GM20431 (cell line): Measurements from ENCODE around the gene ASPHD1.
"Not testable (repeated sequence)": the region's sequence is repeated elsewhere in the genome, so short reads cannot be mapped to it uniquely, and the experiment has no call there.

ENCODE experiments used
- in situ Hi-C: fragments of 300-500 bp; cut with MseI, MboI; formaldehyde crosslinking; loops from one replicate; pipeline ENCODE4 v1.15.0; 2020; ENCODE audit warnings: low sequenced_read_pairs; ENCODE audit not compliant: unreplicated experiment

The ASPHD1 gene, protein sequence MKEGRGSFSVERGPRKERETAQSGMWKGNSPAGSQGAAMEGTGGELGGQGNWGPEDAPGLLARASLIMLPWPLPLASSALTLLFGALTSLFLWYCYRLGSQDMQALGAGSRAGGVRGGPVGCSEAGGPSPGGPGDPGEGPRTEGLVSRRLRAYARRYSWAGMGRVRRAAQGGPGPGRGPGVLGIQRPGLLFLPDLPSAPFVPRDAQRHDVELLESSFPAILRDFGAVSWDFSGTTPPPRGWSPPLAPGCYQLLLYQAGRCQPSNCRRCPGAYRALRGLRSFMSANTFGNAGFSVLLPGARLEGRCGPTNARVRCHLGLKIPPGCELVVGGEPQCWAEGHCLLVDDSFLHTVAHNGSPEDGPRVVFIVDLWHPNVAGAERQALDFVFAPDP

DNA sequence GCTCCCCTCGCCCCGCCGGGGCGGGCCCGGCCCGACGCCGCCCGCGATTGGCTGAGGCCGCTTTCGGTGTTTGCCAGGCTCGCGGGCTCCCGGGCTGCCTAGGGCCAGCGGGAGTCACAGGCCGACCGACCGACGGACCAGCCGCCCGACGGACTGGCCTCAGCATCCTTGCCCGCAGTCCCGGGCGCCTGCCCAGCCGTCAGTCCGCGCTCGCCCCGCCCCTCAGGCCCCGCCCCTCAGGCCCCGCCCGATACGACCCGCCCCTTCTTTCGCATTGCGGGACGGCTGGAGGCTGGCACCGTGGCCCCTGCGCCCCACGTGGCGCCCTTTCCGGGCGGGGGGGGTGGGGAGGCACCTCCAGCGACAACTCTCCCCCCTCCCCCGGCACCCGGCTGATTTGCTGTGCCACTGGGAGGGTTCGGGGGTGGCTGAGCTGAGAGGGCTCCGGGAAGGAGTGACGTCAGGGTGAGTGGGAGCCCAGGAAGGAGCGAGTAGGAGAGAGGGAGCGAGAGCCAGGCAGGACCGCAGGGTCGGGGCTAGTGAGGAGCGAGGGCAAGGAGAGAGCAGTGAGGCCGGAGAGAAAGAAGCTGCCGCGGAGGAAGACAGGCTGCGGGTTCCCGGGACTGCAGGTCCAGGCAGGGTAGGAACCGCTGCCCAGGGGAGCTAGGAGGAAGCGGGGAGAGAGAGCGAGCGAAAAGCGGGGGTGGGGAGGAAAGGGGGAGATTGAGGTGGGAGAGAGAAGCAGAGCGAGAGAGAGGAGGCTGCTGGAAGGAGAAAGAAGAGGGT lies at the start of gene ASPHD1:
Gene ASPHD1, plus strand, starts transcription at position 387 of the 786 bp plus-strand sequence. CDS start 484 bp downstream, outside the sequence.
- in situ Hi-C loops, result no loop called here

DNA sequence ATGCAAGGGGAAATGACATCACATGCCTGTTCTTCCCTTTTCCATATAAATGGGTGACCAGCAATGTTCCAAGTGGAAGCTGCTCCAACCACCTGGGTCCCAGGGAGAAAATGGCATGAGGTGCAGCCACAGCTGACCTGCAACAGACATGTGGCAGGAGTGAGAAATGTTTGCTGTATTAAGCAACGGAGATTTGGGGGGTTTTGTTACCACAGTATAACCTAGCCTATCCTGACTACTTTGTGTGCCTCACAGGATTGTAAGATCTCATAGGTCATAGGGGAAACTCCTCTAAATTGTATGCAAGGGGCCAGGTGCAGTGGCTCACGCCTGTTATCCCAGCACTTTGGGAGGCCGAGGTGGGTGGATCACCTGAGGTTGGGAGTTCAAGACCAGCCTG lies 49.3 kb upstream of the ASPHD1 start:
- in situ Hi-C loops, result no loop called here

DNA sequence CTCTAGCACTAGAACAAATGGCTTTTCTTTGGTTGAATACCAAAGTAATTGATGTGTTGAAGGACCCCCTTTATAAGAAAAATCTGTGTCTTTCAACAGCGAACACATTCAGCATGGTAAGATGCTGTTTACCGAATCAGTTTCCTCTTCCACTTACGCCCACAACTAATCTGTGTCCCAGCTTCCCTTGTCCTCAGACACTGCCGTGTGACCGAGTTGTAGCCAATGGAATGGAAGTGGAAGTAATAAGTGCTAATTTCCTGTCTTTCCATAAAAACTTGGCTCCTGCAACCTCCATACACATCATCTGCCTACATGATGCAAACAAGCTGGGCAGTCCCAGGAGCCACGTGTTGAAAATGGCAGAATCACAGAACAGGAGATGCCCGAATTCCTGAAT lies 47.6 kb upstream of the ASPHD1 start:
- in situ Hi-C loops, result no loop called here

DNA sequence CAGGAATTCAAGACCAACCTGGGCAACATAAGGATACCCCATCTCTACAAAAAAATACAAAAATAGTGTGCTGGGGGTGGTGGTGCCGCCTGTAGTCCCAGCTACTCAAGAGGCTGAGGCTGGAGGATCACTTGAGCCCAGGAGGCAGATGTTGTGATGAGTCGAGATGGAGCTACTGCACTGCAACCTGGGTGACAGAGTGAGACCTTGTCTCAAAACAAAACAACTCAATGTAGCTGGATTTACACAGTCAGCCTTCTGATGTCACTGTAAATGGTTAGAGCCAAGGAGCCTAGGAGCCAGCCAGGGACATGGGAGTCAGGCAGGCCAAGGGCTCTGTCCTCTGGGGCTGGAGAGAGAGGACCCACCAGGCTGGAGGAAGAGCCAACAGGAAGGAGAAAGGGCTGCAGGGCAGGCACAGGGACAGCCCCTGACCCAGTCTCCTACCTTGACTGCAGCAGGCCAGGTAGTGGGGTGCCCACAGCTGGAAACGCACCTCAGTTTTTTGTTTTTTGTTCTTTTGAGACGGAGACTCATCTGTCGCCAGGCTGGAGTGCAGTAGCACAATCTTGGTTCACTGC lies 45.7 kb upstream of the ASPHD1 start:
- in situ Hi-C loops, result no loop called here

DNA sequence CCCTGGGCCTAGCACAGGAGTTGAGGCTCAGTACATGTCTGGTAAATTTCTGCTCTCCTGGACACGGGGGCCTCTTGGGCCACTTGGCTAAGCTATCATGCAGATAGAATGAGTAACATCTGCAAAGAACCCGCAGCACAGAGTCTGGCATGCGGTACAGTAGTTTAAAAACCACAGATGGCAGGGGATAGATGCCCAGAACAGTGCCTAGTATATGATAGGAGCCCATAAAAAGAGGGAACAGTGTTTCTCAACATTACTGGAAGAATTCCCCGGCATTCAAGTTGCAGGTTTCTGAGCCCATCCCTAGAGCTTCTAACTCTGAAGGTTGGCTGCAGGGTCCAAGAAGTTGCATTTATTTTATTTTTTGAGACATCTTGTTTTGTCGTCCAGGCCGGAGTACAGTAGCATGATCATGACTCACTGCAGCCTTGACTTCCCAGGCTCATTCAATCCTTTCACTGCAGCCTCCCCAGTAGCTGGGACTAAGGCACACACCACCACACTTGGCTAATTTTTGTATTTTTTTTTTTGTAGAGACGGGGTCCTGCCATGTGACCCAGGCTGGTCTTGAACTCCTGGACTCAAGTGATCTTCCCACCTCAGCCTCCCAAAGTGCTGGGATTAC lies 43.0 kb upstream of the ASPHD1 start:
- in situ Hi-C loops, result no loop called here

DNA sequence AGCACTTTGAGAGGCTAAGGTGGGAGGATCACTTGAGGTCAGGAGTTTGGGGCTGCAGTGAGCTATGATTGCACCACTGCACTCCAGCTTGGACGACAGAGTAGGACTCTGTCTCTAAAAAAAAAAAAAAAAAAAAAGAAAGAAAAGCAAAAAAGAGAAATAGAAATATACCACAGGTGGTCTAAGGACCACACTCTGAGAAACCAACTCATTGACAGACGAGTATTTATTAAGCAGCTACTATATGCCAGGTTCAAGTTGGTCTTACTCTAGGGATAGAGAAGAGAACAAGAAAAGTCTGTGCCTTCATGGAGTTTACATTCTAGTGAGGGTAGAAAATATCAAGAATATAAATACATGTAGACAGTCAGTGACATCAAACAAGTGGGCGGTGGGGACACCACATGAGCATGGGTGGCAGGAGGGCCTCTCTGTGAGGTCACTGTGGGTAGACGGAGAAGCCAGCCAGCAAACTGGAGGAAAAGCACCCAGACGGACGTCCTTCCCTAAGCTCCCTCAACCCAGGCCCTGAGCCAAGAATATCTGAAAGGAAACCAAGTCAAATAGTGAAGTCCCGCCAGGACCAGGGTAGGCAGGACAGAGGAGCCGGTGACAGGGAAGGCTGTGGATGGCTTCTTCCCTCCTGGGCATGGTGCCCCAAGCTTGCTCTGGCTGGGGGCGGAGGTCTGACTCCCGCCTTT lies 42.0 kb upstream of the ASPHD1 start:
- in situ Hi-C loops, result no loop called here

DNA sequence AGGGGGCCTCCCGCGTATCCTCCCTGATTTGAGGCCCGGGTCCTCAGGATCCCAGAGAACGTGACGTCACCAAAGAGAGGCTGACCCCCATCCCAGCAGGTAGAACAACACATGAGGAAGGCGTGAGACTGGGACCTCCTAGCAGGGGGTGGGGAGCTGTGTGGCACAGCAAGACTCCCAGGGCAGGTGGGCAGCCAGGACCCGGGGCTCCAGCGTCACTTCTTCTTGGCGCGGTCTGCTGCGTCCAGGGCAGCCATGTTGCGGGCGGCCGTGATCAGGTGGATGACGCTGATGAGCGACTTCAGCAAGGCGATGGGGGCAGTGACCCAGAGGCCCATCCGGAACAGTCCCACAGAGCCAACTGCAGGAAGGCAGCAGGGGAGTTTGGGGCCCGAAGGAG lies 41.3 kb upstream of the ASPHD1 start:
- in situ Hi-C loops, result no loop called here

DNA sequence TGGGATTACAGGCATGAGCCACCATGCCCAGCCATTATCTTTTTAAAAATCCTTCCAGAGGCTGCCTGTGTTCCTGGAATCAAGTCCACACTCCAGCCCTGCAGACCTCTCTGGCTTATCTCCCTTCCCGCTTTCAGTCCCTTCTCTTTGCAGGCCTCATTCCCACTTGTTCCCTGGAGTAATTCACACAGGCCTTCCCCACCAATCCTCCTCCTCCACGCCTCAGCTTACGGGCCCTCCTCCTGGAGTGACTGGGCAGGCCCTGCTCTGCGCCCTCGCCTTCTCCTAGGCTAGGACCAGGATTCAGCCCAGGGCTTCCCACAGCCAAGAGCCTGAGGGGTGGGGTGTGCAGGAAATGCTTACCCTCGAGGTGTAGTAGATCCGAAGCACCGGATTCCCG lies 40.1 kb upstream of the ASPHD1 start:
- in situ Hi-C loops, result no loop called here

DNA sequence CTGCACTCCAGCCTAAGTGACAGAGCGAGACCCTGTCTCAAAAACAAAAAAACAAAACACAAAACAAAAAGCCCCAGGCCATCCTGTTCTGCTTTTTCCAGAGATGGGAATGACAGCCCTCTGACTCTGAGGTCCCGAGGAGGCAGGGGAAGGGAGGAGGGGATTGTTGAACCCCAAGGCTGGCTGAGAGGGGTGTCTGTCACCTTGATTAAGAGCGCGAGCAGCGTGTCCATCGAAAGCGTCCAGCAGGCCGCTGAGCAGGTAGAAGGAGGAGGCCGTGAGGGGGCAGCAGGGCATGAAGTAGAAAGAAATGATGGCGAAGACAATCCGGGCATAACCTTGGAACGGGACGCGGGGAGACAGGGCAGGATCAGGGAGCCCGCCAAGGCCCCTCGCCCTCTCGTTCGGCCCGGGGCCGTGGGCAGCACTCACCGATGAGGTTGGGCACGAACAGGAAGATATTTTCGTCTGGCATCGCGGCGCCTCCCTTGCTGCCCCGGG lies 37.9 kb upstream of the ASPHD1 start:
- in situ Hi-C loops, result no loop called here

DNA sequence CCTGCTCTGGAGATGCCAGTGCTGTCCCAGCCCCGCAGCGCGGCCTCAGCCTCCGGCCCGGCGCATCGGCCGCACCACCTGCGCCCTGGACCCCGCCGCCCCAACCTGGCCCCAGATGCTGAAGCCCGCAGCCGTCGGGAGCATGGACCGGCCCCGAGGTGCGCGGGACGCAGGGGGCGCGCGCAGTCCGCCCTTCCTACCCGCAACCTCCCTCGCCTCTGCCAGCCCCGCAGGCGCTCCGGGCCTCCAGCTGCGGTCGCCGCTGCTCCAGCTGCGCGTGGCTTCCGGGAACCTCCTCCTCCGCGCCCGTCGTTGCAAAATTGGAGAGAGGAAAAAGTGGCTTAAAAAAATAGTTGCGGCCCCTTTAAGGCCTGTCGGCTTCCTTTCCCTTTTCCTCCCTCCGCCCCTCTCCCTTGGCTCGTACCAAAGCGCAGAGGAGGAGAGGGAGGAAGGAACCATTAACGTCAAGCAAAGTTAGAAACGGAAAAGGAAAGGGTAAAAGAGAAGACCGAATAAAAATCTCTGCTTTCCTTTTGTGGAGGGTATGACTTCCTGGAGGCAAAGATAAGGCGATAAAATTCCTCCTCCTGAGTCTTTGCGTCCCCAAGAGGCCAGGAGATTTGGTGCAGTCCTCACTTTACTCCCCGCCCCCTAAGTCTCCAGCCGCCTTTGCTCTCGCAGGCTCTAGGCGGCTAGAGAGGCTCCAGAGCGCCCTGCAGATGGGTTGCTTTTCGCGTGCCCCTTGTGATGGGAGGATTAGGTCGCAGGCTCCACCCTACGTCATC lies 37.2 kb upstream of the ASPHD1 start, which contains the start of gene CDIPT:
Gene CDIPT, minus strand, starts transcription at position 343 of the 785 bp plus-strand sequence. CDS start 369 bp downstream, outside the sequence.
- in situ Hi-C loops, result no loop called here

DNA sequence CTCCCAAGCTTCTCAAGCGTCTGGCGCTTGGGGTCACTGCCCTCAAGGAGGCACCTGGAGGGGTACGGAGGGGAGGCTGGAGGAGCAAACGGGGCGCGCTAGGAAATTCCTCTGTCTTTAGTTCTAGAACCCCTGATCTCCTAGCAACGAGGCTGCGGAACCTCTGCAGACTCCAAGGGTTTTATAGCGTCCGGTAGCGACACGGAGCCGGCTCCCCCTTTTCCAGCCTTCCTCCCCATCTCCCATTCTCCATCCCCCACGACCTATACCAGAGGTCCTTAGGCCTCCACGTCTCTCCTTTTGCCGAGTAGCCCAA lies 36.7 kb upstream of the ASPHD1 start:
- in situ Hi-C loops, result no loop called here

DNA sequence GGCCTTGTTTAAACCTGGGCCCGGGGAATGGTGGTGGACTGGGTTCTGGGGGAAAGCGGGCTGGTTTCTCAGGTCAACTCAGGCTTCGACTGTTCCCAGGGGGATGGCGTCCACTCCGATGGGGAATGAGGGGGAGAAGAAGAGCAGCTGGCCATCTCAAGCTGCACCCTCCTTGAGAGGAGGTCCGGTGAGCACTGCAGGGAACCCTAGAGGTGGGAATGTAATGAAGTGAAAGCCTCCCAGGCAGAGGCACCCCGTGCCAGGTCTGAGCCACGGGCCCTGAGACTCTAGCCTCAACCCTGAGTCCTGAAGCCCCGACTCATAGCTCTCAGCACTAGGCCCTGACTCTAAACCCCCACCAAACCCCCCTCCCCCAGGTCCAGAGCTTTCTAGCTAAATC lies 36.1 kb upstream of the ASPHD1 start:
- in situ Hi-C loops, result no loop called here

DNA sequence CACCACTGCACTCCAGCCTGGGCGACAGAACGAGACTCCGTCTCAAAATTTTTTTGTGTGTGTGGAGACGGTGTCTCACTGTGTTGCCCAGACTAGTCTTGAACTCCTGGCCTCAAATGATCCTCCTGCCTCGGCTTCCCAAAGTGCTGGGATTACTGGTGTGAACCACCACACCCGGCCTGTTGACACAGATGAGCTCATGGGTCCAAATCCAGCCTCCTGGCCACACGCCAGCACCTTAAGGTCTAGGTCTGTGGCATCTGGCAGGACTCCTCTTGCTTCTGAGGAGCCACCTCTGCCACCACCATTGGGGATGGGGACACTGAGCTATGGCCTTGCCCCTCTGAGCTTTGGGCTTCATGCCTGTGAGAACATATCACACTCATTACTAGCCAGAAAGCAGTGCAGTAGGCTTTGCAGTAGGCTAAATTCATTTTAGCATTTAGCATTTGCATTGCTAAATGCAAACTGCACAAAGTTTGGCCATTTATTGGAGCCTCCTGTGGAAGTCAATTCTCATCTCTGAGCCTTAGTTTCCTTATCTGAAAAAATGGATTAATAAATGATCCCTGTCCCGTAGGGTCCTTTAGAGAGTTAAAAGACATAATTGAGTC lies 31.8 kb upstream of the ASPHD1 start:
- in situ Hi-C loops, result no loop called here

DNA sequence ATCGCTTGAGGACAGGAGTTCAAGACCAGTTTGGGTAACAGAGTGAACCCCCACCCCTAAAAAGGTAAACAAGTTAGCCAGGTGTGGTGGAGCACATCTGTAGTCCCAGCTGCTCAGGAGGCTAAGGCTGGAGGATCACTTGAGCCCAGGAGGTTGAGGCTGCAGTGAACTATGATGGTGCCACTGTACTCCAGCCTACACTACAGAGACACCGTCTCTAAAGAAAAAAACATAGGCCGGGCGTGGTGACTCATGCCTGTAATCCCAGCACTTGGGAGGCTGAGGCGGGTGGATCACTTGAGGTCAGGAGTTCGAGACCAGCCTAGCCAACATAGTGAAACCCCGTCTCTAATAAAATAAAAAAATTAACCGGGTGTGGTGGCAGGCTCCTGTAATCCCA lies 31.2 kb upstream of the ASPHD1 start:
- in situ Hi-C loops, result not testable (repeated sequence)

DNA sequence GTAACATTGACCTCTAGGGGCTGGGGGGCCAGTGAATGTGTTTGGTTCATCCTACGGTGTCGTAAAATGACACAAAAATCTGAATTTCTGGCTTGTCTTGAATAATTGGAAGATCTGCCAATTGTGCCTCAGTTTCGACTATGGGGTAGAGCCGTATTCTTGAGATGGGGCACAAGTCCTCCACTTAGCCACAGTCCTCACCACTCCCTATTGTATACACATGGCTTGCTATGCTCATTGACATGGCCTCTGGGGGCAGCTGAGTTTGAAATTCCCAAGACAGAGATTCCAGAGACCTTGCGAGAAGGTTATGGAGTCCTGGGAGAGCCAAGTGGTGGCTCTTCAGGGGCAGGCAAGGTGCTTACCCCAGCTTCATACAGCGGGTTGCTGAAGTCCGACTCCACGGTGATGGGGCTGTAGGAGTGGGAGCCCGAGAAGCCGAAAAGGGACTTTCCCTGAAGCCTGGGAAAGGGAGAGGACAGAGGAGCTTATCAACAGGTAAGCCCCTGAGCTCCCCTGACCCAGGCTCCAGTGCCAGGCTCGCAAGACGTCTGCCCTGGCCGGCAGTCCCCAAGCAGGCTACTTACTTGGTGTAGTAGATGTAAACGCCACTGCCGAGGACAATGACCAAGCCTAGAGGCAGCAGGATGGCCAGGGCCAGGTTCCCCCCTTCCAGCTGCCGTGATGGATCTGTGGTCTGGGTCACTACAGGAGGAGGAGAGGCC lies 28.3 kb upstream of the ASPHD1 start:
- in situ Hi-C loops, result loop anchor here (10.0 kb wide), 1 partner anchor 57 kb away; the partner anchor contains the start of genes PAGR1 and PRRT2

DNA sequence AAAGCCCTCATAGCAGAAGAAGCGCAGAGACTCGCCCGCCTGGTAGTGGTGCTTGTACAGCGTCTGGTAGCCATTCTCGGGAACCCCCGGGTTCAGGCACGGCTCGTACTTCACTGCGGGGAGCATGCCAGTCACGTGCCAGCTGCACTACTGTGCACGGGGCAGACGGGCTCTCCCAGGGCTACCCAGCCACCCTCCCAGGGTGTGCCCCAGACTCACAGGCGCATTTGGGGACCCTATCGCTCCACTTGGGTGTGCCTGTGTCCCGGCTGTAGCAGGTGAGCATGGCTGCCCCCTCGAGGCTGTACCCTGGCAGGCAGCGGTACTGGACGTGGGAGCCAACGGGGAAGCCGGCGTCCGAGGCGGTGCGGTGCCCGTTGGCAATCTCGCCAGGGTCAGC lies 27.0 kb upstream of the ASPHD1 start:
- in situ Hi-C loops, result loop anchor here (10.0 kb wide), 1 partner anchor 59 kb away; the partner anchor contains the start of genes PAGR1 and PRRT2

DNA sequence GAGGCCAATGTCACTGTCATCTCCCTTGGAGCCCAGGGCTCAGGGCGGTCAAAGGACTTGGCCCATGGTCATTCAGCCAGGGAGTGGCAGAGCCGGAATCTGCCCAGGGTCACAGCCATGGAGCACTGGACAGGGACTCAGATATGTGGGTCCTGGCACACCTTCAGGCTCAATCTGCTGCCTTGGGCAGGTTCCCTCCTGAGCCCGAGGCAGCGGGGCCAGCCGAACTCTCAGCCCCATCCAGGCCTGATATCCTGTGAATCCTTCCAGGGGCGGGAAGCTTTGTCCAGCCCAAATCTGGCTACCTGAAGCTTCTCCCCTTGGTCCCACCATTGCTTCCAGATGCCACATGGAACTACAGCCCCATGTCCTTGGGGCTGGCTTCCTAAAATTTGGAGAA lies 25.1 kb upstream of the ASPHD1 start:
- in situ Hi-C loops, result loop anchor here (10.0 kb wide), 1 partner anchor 60 kb away; the partner anchor contains the start of genes PAGR1 and PRRT2

DNA sequence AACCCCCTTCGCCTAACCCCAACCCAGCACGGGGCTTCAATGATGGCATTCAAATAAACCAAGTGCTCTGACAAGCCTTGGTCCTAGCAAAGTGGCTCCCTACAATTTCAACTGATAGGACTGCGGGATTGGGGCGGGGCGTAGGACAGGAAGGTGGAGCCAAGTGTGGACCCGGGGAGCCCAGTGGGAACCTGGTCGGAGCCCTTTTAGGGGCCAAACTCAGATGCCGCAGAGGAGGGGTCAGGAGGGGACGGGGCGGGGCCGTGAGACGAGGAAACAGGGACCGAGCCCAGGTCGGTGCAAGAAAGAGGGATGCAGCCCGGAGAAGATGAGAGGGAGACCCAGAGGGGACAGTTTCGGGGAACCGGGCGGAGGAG lies 24.1 kb upstream of the ASPHD1 start:
- in situ Hi-C loops, result loop anchor here (10.0 kb wide), 1 partner anchor 61 kb away; the partner anchor contains the start of genes PAGR1 and PRRT2
